Left colon (tissue), 2 donors: ENCODE results near the gene ABHD15. TPM values are rescaled to one million over a fixed set of nuclear protein-coding genes. Genes with fewer than 3 reads are reported as not detected.
"Not testable (repeated sequence)": the region's sequence is repeated elsewhere in the genome, so short reads cannot be mapped to it uniquely, and the experiment has no call there.

Source experiments
- ATAC-seq: fragments of 200-7000 bp; cut with Tn5 transposase; one replicate; pipeline ENCODE4 v1.9.1; 2020; ENCODE audit warnings: mild to moderate bottlenecking, moderate library complexity
- DNase-seq, 2 donors: peaks; one replicate each; pipeline ENCODE4 v3.0.0-alpha.2; 2020
- intact Hi-C, 2 donors: fragments of 100-400 bp; cut with DNase I in 1 of 2; cut with micrococcal nuclease in 1 of 2; formaldehyde crosslinking; loops; one replicate each; pipeline versions ENCODE4 v1.11.2 to v1.14.0; 2022; cut with DNase I, micrococcal nuclease
- total RNA-seq, 2 donors: library from RNA; stranded (reverse); fragmentation: NEBNext Ultra II Directional; extraction: Animal tissue kit (Norgen Biotek cat#: 25700); gene quantifications; one replicate each; pipeline ENCODE4 v1.2.1, GENCODE V29; 2021
- donor health status: DM: no; HTN: no; CAD: no.
- donor health status: DM: yes; HTN: yes; CAD: no.

ABHD15 gene
- total RNA-seq, 2 donors from 2014 or later = 19.5 to 24.0 TPM

DNA sequence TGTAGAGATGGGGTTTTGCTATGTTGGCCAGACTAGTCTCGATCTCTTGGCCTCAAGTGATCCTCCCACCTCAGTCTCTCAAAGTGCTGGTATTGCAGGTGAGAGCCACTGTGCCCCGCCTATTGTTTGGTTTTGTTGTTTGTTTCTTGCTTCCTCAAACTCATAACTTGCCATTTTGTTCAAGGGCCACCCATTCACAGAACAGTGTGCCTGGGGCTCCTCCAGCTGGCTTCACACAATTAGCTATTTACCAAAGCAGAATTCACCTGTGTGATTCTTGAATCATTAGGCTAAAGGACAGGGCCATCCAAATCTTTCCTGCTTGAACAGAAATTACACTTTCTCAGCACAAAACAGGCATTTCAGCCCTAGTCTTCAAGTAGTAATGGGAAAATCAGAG, 7.2 kb downstream of the ABHD15 start:
- intact Hi-C loops = no loop called here
- ATAC-seq (peak; percentile 18), DNase-seq (no peak)

DNA sequence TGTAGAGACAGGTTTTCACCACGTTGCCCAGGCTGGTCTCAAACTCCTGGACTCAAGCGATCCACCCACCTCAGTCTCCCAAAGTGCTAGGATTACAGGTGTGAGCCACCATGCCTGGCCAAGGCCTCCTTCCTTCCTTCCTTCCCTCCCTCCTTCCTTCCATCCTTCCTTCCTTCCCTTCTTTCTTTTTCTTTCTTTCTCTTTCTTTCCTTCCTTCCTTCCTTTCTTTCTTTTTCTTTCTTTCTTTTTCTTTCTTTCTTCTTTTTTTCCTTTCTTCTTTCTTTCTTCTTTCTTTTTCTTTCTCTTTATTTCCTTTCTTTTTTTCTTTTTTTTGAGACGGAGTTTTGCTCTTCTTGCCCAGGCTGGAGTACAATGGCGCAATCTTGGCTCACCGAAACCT, 8.7 kb downstream of the ABHD15 start:
- ATAC-seq, intact Hi-C loops: not testable (repeated sequence)

DNA sequence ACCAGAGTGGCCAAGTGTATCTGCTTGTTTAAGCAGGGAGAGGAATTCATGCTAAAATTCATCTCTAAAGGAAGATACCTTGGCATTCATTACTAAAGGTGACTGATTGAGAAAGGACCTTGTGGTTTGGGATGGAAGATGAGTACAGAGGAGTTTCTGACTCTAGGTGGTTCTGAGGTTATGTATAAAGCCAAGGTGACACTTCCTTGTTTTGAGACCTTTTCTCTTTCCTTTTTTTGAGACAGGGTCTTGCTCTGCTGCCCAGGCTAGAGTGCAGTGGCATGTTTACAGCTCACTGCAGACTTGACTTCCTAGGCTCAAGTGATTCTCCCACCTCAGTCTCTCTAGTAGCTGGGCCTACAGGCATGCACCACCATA, 9.1 kb downstream of the ABHD15 start:
- intact Hi-C loops = no loop called here
- no peak for ATAC-seq
- DNase-seq = no peak

More for the DNA sequence above, 8.7 kb downstream of the ABHD15 start:
- not testable (repeated sequence) for DNase-seq

DNA sequence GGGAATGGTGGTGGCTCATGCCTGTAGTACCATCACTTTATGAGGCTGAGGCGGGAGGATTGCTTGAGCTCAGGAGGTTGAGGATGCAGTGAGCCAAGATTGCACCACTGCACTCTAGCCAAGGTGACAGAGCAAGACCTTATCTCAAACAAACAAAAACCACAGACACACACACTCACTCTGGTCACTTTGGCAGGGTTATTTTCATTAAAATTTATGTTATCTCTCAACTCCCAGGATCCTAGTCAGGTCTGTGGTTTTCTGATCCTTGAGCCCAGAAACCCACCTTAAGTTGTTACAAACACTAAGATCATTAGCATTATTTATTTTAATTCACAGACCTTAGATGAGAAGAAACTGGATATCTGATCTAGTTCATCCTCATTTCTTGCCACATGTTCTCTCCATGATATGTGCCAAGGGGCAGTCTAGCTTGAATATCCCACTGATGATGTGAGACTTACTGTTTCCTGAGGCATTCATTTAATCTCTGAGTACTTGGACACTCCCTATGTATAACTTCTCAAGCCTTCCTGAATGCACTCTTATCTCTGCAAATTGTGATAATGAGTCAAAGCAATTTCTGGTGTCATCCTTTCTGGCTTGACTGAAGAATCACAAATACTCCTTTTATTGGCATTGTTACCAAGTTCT, 9.6 kb downstream of the ABHD15 start:
- intact Hi-C loops = no loop called here
- DNase-seq (no peak), ATAC-seq (no peak)

DNA sequence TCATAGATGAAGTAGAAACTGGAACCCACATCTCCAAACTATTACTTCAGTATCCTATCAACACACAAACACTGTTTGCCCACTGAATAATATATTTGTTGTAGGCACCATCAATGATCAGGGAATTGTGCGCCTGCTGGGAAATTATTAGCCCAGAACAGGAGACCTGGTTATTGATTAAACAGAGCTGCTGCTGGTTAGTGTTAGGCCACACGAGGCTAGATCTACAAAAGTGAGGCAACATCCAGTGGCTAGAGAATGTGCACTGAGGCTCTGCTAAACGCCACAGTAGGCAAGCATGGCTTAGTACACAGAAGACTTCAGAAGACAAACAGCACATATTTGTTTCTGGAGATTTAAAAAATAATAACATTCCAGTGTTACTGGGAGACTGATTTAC, 11.0 kb downstream of the ABHD15 start:
- DNase-seq = no peak
- peak; percentile 37 for ATAC-seq
- intact Hi-C loops = no loop called here

DNA sequence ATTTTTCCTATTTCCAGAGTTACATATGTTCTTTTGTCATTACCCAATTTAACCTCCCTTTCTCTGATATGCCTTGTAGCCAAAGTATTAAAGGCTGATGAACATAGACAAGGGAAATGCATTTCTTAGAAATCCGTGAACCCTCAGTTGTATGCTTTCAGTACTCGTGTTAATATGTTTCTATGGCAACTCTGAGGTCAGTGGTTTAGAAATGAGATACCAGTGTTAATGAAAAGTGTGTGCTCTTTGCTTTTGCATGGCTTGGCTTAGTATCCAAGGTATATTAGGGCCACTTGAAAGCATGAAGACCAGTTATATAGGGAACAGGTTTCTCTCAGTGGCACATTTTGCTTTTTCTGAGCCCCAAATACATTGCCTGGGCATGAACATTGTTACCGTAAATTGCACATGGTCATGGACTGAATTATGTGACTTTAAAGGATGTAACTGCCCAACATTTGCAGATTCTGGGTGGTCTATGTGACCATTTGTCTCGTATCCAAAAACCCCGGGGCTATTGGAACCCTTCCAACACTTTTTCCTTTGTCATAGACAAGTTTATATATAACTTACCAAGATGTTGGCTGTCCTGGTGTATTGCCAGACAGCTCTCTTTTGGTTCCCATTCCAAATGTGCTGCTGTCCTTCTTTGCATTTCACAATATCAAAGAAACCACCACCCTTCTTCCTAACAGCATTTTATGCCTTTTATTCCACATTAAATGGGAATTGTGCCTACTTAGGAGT, 17.5 kb downstream of the ABHD15 start:
- DNase-seq (no peak), ATAC-seq (no peak)
- intact Hi-C loops = no loop called here

DNA sequence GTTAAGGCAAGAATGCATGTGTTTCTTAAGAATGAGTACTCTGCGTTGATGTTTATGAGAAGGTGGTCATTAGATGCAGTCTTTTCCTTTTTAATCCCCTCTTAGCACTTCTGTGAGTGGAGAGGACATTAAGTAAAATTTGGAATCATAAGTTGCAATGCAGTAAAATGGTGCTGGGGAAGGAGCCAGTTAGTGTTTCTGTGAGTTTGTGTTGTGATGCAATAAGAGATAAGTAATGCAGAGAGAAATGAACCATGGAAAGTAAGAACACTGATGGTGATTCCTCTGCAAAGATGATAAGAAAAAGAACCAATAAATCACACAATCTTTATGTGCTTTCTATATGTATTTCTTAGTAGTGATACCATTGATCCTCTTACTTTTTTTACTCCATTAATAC, 20.0 kb downstream of the ABHD15 start:
- no peak for ATAC-seq
- DNase-seq = no peak
- intact Hi-C loops = no loop called here

DNA sequence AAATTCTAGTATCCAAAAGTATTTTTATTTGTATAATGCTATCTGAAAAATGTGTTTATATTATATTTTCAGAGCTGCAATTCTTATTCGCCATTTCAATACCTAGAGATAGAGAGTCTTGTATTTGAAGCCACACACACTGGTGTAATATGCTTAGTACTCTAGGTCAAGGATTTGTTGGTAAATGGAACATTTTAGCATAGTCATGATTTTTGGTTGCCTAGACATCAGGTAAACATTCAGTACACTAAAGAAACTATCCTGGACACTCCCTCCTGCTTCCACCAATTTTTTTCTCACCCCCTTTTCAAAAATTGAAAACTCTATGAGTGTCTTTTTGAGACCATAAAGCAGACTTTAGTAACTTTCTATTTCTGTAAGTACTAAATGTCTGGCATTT, 20.8 kb downstream of the ABHD15 start:
- DNase-seq (no peak), ATAC-seq (no peak)
- intact Hi-C loops = no loop called here

DNA sequence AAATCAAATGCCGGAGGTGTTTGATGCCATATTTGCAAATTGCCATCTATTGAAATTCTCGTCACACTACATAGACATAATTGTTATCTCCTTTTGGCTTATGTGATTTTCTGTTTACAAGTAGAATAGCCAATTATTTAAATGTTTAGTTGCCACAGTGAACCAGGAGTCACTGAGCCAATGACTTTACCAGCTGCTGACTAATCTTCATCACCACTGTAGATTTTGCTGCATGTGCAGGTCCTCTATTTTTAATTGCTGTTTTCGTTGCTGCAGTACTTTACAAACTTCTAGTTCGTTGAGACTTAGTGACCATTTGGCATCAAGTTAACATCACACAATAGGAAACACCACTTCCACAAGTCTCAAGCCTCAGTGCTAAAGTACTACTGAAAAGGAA, 22.8 kb downstream of the ABHD15 start:
- no peak for DNase-seq
- no peak for ATAC-seq
- intact Hi-C loops = no loop called here

DNA sequence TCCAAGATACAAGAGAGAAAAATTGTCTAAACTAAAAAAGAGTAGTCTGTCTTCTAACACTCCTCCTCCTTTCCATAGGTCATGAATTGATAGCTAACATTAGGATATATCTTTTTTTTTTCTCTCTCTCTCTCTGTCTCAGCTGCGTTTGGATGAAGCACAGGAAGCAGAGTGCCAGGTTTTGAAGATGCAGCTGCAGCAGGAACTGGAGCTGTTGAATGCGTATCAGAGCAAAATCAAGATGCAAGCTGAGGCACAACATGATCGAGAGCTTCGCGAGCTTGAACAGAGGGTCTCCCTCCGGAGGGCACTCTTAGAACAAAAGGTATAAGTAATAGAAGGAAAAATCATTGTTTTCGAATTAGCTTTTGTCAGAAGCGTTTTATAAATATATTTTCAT, 32.9 kb downstream of the ABHD15 start:
- no peak for DNase-seq
- no peak for ATAC-seq
- intact Hi-C loops = no loop called here

DNA sequence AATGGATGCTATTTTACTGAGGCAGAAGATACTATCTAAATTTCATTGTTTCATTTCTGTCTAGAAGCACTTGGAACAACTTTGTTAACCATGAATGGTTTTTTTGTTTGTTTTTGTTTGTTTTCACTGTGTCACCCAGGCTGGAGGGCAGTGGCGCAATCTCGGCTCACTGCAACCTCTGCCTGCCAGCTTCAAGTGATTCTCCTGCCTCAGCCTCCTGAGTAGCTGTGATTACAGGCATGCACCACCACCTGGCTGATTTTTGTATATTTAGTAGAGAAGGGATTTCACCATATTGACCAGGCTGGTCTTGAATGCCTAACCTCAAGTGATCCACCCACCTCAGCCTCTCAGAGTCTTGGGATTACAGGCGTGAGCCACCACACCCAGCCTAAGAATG, 40.5 kb downstream of the ABHD15 start:
- intact Hi-C loops = no loop called here
- ATAC-seq = no peak
- DNase-seq = no peak

DNA sequence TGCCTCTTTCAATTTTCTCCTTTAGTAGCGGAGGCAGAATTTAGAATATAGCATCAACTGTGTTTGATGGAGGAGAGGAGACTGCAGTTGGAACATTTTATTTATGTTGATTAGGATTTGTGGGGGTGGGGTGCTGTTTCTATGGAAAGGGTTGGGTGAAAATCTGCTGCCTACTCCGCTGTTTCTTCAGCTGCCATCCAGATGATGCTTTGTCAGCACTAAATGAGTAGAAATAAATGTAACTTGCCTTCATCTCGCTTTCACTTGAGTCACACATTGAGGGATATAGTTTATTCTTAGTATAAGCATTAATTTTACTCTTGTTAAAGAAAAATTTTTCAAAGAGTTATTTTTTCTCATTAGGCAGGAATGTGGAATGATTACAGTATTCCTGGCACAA, 42.1 kb downstream of the ABHD15 start:
- DNase-seq (no peak), ATAC-seq (no peak)
- intact Hi-C loops = no loop called here

DNA sequence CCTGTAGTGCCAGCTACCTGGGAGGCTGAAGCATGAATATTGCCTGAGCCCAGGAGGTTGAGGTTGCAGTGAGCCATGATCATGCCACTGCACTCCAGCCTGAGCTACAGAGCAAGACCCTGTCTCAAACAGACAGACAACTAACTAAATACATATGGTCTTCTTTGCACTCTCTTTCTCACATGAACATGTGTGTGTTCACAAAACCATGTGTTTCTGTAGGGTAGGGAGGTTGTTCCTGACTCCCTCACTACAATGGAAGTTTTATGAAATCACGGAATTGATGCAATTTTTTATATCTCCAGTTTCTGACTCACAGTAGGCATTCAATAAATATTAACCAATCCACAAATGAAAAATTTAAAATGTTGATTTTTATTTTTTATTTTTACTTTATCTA, 48.5 kb downstream of the ABHD15 start:
- DNase-seq = no peak
- intact Hi-C loops = no loop called here
- no peak for ATAC-seq

DNA sequence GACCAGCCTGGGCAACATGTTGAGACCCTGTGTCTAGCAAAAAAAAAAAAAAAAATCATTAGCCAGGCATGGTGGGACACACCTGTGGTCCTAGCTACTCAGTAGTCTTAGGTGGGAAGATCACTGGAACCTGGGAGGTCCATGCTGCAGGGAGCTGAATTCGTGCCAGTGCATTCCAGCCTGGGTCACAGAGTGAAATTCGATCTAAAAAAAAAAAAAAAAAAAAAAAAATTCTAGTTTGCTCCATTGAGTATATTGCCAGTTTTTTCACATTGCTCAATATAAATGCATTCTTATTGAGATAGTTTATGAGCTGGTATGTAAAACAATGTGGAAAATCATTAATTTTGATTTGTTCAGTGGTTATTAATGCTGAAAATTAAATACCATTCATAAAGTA, 52.0 kb downstream of the ABHD15 start:
- no peak for DNase-seq
- intact Hi-C loops = no loop called here

DNA sequence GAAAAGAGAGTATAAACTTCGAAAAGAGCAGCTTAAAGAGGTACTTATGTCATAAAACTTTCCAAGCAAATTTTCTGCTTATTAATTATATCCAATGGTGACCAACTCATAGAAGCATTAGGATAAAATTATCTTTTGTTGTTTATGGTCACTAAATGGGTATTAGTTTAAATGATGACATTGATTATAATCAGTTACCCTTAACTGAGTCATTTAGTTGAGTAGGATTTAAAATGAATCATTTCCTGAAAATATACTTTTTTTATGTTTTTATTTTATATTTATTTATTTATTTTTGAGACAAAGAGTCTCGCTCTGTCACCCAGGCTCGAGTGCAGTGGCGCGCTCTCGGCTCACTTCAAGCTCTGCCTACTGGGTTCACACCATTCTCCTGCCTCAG, 55.9 kb downstream of the ABHD15 start:
- DNase-seq (no peak), ATAC-seq (no peak)
- intact Hi-C loops = no loop called here

More for the DNA sequence above, 52.0 kb downstream of the ABHD15 start:
- no peak for ATAC-seq

Other genes with a start within 250 kb of the ABHD15 start
- 10 to 100 TPM; 50.6 to 54.9 TPM for gene TAOK1, start 176.7 kb downstream of the ABHD15 start, total RNA-seq
- 10 to 100 TPM; 58.3 to 62.7 TPM for gene TP53I13, start 1.7 kb upstream of the ABHD15 start, total RNA-seq
- gene GIT1, start 22.6 kb upstream of the ABHD15 start, total RNA-seq = 10 to 100 TPM; 30.8 to 33.2 TPM
- gene ANKRD13B, start 26.1 kb upstream of the ABHD15 start, total RNA-seq = 1 to 10 TPM; 3.8 to 4.1 TPM
- 1 to 10 TPM; 2.9 to 4.4 TPM for gene CORO6, start 55.9 kb upstream of the ABHD15 start, total RNA-seq